ENCODE measurements around the gene SLC34A3. TPM values are rescaled to one million over a fixed set of nuclear protein-coding genes. Genes with fewer than 3 reads are reported as not detected.

Gene SLC34A3
- total RNA-seq, 2 experiments from 2014 or later: not detected

- Histone ChIP-seq H2AFZ (ENCODE audit: low read length) (no peak overlapping the region), H3K4me2 (ENCODE audit: low read length) (no peak overlapping the region), H3K36me3 (ENCODE audit: insufficient read depth, low read length) (peaks cover 42% of the 10 kb centered on the region; the same call in 1 of the 2 replicates), H3K4me1 (ENCODE audit: insufficient read depth, low read length, poor library complexity, severe bottlenecking) (peaks cover 79% of the 10 kb centered on the region), H3K9me2 (ENCODE audit: insufficient read depth, low read length) (no peaks in the 10 kb centered on the region), H3K27ac (ENCODE audit: low read depth, low read length, poor library complexity, severe bottlenecking) (no peak overlapping the region), H3K79me2 (ENCODE audit: insufficient read depth, low read depth, low read length) (peaks cover 8% of the 10 kb centered on the region; the same call in 1 of the 2 replicates), H4K20me1 (ENCODE audit: insufficient read depth, low read length) (no peaks in the 10 kb centered on the region), H3K4me3 (ENCODE audit: low read depth, low read length, poor library complexity, severe bottlenecking) (no peak overlapping the region), H3K9me3 (ENCODE audit: low read length) (no peaks in the 10 kb centered on the region)
- TF ChIP-seq EZH2phosphoT487 (IDR thresholded peaks at IDR 0.05; ENCODE audit: borderline replicate concordance, low read depth, low read length) (no peak), CTCF (conservative IDR thresholded peaks at IDR 0.05; ENCODE audit: low read length) (no peak)
- intact Hi-C loops (cut with micrococcal nuclease; ENCODE audit: unreplicated experiment): no loop called here
- CTCF ChIA-PET (ENCODE audit: unreplicated experiment): no interaction called here
- POLR2A ChIA-PET: no interaction called here
- TSS peak; percentile 53 for BruUV-seq (replicated peaks)
- DNase-seq (ENCODE audit: low spot score): no peak
Measured at GRCh38 chr9:137272241-137273094, 41.8 kb downstream of the SLC34A3 start.

GRCh38 chr9:137273095-137273490 lies 42.4 kb downstream of the SLC34A3 start:
- CTCF ChIA-PET (ENCODE audit: unreplicated experiment): no interaction called here
- Histone ChIP-seq H3K4me1 (ENCODE audit: insufficient read depth, low read length, poor library complexity, severe bottlenecking) (peaks cover 79% of the 10 kb centered on the region), H4K20me1 (ENCODE audit: insufficient read depth, low read length) (no peaks in the 10 kb centered on the region)

More at GRCh38 chr9:137273095-137273490, 42.4 kb downstream of the SLC34A3 start:
- POLR2A ChIA-PET: no interaction called here
- intact Hi-C loops (cut with micrococcal nuclease; ENCODE audit: unreplicated experiment): no loop called here
- no peak for DNase-seq (ENCODE audit: low spot score)
- H3K36me3 ChIP-seq (ENCODE audit: insufficient read depth, low read length): peaks cover 39% of the 10 kb centered on the region; the same call in 1 of the 2 replicates
- no TSS peak for BruUV-seq (replicated peaks)
- H3K79me2 ChIP-seq (ENCODE audit: insufficient read depth, low read depth, low read length): peaks cover 8% of the 10 kb centered on the region; the same call in 1 of the 2 replicates
- no peaks in the 10 kb centered on the region for H3K9me2 ChIP-seq (ENCODE audit: insufficient read depth, low read length)
- H3K27ac ChIP-seq (ENCODE audit: low read depth, low read length, poor library complexity, severe bottlenecking): no peak overlapping the region
- no peak overlapping the region; the same call in 1 of the 2 replicates for H3K4me2 ChIP-seq (ENCODE audit: low read length)
- TF ChIP-seq CTCF (conservative IDR thresholded peaks at IDR 0.05; ENCODE audit: low read length): no peak
- TF ChIP-seq EZH2phosphoT487 (IDR thresholded peaks at IDR 0.05; ENCODE audit: borderline replicate concordance, low read depth, low read length): no peak
- no peak overlapping the region for H3K4me3 ChIP-seq (ENCODE audit: low read depth, low read length, poor library complexity, severe bottlenecking)
- no peak overlapping the region for H2AFZ ChIP-seq (ENCODE audit: low read length)
- H3K9me3 ChIP-seq (ENCODE audit: low read length): no peaks in the 10 kb centered on the region
